ENCODE results near the gene ARAP1.
"Not testable (repeated sequence)": the region's sequence is repeated elsewhere in the genome, so short reads cannot be mapped to it uniquely, and the experiment has no call there.

Gene ARAP1

GRCh38 chr11:72752088-72752914, at the start of gene ARAP1:
Gene ARAP1 (minus strand): TSS chr11:72752408. CDS start chr11:72727128, 25,280 bp downstream.
- peak; percentile 38 for DNase-seq

DNA sequence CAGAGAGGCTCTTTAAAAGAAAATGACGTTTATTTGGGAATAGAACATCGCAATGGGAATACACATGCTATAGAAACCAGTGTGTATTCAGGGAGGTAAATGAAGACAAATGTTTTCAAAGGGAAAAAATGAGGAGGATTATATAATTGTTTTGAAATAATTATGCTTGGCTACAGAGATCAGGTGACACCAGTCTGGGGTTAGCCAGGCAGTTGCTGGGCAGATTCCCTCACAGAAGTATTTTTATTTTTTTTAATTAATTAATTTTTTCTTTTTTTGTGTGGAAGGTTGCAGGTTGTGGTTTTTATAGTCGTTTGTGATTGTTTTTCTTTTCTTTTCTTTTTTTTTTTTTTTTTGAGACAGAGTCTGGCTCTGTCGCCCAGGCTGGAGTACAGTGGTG, 47.2 kb upstream of the ARAP1 start:
- DNase-seq, result no peak

- no peak for DNase-seq
Observed at GRCh38 chr11:72798361-72798760, 46.2 kb upstream of the ARAP1 start.

DNA sequence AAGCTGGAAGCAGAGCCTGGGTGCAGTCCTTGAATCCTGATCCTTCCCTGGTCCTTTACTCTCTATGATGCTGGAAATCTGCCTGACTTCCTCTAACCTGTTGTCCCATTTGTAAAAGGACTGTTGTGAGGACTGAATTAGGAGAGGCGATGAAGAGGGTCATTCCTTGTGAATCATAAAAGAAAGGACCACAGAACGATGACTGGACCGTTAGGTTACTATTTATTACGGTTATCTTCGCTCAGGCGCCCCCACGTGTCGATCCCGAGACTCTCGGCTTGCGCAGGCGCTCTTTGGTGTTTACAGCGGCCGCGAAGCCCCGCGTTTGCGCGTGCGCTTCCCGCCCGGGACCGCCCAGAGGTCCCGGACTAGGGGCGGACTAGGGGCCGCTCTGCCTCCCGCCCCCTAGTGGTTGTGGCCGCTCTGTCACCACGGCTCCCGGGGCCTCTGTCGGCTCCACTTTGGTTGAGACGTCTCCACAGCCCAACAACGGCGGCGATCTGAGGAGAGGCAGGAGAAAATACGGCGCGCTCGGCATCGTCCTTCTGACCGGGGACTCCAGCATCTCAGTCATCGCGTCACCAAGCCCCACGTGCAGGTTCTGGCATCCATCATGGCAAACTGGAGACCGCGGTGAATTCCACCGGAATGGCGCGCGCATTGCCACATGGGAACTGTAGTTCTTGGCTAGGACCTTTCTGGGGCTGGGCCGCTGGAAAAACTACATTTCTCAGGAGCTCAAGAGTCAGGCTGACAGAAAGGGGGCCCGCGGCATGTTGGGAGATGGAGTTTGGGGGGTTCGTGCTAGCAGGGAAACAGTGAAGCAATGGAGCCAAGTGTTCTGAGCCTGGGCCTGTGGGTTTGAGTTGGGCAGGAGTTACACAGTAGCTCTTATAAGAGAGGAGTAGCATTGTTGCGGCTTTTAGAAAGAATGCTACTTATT, 41.5 kb upstream of the ARAP1 start, which contains the start of gene STARD10:
Gene STARD10, minus strand, starts transcription at position 623 of the 943 bp plus-strand sequence. CDS start 12,866 bp downstream, outside the sequence.
- DNase-seq, result peak; percentile 83

- peak; percentile 20 for DNase-seq
Observed at GRCh38 chr11:72793076-72793424, 40.8 kb upstream of the ARAP1 start.

DNA sequence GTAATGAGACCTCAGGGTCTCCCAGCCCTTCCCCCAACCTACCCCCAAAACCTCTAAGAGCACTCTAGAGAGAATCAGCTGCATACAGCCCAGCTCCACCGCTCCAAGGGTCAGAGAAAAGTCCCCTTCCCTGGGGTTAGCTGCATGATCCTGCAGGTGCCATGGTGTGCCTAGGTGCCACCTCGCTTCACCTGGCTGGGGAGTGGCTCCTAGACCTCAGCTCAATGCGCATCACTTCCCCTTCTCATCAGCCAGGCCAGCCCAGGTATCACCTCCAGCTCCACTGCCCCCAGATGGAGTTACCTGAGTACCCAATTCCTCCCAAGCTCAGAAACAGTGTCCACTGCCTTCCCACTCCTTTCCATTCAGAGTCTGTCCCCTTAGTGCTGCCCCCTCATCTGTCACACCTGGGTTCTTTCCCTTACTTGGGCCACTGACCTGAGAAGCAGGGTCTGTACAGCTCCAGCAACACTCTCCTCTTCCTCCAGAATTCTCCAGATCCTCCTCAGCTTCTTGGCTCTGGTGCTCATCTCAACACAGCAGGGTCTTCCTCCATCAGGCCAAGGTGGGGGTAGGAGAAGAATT, 40.3 kb upstream of the ARAP1 start:
- DNase-seq, result no peak

- not testable (repeated sequence) for DNase-seq
Observed at GRCh38 chr11:72791228-72791627, 39.0 kb upstream of the ARAP1 start.

GRCh38 chr11:72789493-72790131, 37.4 kb upstream of the ARAP1 start:
- DNase-seq, result no peak

DNA sequence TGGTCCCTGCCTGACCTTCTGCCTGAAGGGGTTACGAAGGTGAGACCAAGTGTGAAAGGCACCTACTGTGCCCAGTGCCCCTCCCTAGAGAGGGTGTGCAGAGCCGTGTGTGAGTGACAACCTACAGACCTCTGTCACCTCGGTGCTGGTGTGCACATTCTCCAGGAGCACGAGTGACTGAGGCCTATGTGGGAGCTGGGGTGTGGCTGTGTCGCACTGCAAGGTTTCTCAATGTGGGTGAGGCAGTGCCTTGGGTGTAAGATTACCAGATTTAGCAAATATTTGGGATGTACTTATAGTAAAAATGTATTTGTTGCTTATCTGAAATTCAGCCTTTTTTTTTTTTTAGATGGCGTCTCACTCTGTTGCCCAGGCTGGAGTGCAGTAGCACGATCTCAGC, 36.0 kb upstream of the ARAP1 start:
- no peak for DNase-seq

DNA sequence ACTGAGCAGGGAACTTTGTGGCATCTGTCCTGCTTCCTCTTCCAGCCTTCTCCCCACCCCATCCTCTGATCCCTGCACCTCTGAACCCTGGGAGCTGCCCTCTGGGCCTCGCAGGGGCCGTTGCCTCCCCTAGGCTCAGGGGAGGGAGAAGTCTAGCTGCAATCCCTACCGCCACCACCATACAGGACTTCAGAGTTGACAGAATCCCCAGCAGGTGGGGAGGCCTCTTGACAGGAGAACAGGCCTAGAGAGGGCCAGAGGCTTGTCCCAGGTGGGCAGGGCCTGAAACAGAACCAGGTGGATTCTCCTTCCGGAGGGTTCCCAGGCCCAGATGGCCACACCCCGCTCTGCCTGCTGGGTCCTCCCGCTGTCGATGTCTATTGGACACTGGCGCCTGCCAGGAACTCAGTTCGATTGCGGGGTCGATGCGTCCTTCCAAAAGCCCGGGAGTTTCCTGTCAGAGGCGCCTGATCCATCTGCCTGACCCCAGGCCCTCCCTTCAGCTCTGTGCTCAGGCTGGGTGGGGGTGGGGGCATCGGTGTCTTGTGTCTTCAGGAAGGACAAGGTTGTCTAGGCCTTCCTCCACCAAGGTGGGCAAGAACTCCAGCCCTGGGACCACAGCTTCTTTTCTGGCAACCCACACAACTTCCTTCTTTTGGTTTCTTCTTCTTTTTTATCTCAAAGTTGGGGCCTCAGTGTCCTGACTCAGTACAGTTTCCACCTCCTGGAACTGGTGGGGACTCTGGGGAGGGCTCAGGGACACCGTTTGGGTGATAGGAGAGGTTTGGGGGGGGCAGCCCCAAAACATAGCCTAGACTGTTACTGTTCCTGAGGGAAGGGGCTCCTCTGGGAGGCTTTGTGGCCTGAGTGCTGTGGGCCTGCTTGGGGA, 35.3 kb upstream of the ARAP1 start:
- peak; percentile 56 for DNase-seq

DNA sequence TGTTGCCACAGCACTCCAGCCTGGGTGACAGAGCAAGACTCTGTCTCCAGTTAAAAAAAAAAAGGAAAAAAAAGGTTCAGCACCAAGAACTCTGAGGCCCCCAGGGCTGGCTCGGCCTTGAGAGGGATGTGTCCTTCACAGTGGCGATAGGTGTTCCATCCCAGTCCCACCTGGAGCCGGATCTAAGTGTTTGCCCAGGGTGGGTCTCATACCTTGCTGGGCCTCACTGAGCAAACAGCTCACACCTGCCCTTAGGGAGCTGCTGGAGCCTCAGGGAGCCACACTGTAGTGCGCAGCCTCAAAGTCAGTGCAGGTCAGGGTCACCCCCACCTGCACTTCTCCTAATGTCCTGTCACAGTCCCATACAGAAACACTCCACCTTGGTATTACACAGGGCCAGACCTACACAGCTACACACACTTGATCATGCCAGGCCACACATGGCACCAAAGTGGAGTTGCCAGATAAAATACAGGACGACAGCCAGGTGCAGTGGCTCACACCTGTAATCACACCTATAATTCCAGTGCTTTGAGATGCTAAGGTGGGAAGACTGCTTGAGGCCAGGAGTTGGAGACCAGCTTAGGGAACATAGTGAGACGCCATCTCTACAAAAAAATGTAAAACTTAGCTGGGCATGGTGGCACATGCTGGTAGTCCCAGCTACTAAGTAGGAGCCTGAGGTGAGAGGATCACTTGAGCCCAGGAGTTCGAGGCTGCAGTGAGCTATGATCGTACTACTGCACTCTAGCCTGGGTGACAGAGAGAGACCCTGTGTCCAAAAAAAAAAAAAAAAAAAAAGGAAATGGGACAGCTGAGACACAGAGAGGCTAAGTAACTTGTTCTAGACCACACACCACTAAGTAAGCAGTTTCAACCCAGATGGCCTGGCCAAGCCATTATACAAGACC, 34.4 kb upstream of the ARAP1 start:
- DNase-seq, result no peak

DNA sequence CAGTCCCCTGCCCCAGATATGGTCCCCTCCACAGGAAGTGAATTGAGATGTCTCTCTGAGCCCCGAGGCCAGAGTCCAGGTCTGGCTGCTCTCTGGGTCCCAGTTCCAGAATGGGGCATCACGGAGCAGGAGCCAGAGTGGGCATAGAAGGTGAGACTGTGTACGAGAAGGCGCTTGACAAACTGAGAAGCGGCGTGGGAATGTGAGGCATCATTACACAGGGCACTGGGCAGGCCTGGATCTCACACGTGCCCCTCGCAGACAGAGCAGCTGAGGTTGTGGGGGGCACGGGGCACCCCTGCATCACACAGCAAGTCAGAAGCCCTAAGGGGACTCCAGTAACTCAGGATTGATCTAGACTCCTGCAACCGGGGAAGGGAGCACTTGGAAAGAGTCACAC, 32.5 kb upstream of the ARAP1 start:
- no peak for DNase-seq

DNA sequence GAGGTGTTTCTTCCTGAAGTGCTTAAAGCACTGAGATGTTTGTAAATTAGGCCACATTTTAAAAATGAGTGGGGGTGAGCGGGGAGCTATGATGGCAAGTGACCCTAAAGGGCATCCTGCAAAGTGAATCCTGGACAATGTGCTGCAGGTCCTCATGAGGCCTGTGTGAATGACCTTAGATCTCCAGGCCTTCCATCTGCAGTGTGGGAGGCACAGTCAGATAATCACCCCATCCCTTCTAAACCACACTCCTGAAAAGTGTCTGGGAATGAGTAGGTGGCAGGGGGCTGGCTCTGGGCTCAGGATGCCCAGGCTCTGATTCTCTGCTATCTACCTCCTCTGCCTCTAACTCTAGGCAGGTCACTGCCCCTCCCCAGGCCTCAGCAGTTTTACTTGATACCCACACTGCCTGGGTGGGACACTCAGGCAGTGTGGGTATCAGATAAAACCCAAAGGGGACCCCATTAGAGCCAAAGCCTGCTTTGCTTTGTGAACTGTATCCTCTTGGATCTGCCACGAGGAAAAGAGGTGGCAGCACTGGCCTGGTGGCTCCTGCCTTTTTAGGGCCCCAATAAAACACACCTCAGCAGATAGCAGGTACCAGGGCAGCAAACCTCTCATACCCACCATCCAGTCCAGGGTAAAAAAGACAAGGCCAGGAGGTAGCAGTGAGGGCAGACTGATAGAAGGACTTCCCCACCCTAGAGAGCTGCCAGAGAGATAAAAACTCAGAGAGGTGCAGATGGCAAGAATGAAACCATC, 31.1 kb upstream of the ARAP1 start:
- no peak for DNase-seq

DNA sequence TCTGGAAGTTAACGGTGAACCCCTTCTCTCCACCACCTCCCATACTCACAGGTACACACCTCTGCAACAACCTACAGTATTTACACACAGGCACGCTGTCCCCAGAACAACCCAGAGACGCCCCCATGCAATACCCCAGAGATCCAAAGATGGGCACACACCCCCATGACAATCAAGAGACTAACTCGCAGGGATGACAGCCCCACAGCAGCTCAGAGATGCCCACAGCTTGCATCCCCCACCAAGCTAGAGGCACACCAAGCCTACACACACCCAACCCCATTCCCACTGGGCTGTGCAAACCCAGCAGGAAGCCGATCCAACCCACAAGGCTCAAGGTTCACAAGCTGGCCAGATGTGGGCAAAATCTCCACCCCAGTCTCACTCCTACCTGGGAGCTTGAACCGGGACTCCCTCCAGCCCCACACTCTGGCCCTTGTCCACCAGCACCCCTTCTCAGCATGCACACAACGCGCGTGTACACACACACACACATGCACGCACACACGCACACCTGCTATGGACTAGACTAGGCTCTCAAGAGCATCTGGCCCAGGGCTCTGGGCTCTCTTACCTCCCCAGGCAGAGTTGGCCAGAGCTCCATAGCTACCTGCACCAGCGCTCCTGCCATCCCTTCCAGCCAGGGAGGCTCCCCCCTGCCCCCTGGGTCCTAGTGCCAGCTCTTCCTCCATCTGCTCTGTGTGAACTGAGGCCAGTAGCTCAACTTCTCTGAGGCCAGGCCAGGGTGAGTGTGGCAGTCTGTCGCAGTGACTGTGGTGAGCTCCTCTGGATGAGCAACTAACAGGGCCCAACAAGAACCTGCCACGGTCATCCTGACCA, 30.1 kb upstream of the ARAP1 start:
- DNase-seq, result no peak

GRCh38 chr11:72781313-72782080, 29.3 kb upstream of the ARAP1 start:
- DNase-seq, result no peak

GRCh38 chr11:72781063-72781312, 28.8 kb upstream of the ARAP1 start:
- no peak for DNase-seq

DNA sequence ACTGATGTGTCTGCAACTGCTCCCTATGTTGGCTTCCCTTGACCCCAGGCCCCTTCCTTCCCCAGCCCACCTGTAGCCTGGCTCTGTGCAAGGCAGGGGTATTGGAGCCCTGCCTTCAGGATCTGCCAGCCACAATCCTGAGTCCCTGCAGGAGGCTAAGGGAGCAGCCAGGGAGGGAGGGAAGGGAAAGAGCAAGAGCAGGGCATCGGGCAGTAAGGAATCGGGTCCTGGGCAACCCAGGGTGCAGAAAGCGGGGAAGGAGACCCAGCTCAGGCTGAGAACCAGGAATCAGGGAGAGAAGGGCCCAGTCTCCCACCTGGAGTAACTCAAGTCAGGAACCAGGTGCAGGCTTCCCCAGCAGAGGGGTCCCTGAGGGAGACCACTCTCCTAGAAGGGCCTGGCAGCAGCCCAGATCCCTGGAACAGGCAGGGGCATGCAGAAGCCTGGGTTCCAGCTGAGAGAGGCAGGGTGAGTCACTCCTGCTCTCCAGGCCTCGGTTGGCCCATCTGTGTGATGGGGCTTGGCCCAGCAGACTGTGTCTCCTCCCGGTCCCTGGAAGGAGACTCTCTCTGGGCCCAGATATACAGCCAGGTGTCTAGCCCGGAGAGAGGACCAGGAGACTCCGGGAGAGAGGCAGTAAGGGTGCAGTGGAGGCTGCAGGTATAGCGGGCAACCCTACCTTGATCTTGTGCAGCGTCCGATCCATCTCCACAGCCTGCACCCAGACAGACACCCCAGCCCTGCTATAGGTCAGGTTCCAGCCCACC, 28.3 kb upstream of the ARAP1 start:
- DNase-seq, result no peak
